GM19324 (cell line): ENCODE measurements around the gene SETBP1.

ENCODE experiments used
- ATAC-seq: cut with Tn5 transposase; IDR thresholded peaks from one replicate; pipeline ENCODE4 v1.9.1; 2021; ENCODE audit warnings: mild to moderate bottlenecking, moderate library complexity; ENCODE audit not compliant: unreplicated experiment, low FRiP score

SETBP1 gene

DNA sequence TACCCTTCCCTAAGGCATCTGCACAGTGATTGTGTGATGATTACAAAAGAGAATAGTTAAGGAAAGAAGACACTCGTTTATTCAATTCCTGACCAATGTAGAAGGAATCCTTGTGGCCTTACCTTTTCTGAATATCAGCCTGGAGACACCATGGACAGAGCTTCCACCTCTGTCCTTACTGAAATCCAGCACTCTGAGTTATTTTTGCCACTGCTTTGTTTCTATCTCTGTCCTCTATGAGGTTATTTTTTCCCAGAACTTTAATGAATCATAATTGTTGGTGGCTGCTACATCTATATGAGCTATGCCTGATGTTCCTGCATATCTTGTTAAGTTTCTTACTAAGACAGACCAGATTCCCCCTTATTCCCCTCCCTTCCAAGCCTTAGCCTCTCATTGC, 275.1 kb downstream of the SETBP1 start:
- no peak for ATAC-seq

DNA sequence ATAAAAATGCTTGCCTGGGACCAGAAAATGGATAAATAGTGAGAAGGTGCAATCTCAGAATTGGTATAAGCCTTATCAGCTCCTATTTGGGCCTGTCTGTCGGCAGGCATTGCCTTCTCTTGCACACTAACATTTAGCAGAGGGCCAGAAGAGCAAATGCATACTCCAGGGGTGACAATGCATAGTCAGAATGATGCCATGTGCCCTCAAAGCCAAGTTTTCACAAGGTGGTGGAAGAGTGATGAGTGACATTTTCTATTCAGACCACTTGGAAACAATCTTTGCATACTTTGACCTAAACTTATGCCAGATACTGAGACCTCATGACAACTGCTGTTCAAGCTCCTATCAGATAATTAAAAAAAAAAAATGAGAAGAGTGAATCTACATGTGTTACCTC, 276.3 kb downstream of the SETBP1 start:
- ATAC-seq: no peak

DNA sequence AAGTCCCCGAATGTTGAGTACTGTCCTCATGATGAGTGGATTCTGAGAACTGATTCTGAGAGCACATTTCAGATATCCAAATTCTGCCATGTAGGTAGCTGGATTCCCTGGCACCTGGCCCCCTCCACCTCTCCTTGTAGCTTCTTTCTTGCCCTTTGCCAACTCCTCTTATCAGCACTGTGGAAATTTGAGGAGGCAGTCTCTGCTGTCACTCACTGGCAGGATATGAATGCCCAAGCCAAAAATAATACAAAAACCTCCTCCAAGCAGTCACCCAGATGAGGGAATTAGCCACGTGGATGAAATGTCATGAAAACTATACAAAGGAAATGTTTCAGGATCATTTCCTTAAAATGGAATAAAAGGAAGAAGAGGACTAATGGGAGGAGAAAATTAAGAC, 276.8 kb downstream of the SETBP1 start:
- ATAC-seq: no peak

DNA sequence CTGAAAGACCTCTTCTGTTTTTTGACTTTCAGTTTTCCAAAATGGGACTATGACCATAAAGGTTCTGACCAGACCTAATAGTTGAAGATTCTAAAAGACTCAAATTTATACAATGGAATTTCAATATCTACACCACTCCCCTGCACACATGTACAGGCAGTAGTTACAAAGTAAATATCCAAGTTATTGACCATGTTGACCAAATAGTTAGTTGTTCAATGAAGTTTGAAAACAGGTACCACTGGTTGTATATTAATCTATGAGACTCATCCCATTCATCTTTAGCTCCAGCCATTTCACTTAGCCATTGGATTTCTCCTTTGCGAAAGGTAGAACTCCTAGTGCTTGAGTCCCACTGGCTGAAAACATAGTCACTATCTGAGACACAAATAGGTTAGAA, 277.4 kb downstream of the SETBP1 start:
- ATAC-seq: no peak

DNA sequence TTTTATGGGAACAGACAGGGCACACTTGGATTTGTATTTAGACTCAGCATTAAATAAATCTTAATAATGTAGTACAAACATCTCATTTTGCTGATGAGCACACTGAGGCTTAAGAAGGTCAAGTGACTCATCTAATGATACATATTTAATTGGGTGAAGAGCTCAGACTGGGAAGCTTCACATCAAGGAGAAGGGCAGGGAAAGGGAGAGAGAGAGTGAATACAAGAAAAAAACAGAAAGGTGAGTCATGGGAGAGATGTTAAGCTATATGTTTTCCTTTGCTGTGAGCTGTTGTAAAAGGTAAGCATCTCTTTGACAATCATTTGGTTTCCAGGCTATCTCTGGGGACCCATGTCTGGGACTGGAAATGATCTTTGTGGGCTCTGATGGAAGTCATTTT, 277.8 kb downstream of the SETBP1 start:
- ATAC-seq: no peak

DNA sequence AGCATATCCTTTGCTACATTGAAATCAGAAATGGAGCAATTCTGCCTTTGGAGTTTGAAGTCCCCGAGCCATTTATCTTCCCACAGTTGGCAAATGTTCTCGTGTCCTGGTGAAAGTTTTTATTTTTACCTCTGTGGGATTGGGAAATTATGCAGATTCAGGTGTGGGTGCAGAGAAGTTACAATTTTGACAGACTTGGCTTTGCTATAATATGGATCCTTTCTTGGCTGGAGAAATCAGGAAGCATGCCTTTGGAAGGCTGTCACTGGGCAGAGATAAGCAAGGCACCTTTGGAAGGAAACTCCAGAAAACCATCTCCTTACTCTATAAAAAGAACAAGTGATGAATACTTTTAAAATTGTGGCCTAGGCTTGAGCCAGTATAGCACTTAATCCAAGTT, 278.3 kb downstream of the SETBP1 start:
- ATAC-seq: no peak

DNA sequence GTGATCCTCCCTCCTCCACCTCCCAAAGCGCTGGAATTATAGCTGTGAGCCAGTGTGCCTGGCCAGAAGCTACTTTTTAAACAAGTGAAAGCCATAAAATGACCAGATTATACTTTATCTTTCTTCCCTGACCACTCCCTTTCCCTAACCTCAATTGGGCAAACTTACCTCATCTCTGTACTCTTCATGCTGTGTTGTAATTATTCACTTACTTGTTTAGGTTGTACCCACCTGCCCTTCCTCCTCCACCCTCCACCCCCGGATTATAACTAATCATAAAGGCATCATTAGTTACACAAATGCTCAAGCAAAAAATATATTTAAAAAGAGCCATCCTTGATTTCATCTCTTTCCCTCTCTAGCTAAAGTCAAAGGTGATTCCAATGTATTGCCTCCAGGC, 279.9 kb downstream of the SETBP1 start:
- no peak for ATAC-seq

DNA sequence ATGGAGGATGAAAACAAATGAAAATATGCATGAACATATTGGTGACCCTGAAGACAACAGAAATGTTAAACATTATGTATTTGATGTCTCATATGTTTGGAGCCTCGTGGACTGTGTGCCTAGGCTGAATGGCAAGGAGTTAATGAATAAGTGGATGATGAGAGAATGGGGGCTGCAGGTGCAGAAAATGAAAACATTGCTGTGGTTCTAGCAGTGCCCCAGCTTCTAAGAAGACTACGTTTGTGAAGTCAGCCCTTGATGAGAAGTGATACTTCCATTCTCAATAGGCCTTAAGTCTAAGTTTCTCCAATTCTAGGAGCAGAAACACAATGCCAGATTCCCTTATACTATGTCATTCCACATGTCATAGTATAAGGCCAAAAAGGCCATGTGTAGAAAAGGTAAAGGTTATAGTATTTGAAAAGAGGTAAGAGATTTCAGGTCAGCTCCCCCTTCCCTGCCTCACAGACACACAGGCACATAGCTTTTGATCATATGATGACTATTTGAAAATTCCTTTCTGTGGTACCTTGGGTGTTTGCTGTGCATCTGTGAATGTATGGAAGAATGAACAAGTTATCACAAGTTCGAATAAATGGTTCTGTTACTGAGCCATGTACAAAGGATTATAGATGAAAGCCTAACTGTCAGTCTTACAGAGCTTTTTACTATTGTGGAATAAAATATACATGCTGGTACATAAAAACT, 280.8 kb downstream of the SETBP1 start:
- ATAC-seq: no peak

DNA sequence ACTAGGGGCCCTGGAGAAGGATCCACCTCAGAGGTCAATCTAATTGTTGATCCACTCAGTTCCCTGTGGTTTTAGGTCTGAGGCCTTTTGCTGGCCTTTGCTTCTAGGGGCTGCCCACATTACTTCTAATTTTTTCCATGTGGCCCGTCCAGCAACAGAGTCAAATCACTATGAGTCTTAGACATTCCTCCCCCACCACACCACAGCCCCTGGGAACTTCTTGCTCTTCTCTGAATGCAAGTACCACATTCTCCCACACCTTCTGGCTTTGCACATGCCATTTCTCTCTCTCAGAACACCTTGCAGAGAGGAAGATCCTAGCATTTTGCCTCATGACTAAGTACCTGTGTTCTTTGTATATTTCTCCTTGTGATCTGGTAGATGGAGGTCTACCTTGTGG, 286.9 kb downstream of the SETBP1 start:
- ATAC-seq: no peak

DNA sequence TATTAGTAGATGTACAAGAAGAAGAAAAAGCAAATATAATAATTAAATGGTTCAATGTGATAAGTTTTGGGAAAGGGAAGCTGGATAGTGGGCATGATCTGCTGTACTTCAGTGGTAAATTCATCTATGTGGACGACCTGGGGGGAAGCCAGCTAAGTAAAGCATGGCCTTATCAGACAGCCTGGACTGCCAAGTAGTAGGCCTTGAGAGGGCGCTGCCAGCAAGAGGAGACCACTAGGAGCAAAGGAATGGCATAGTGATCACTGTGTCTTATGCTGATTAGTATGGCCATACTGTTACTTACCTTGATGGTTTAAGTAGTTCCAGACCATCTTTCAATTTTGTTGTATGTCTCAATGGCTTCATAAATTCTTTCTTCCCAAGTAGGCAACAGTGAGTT, 287.6 kb downstream of the SETBP1 start:
- ATAC-seq: no peak

DNA sequence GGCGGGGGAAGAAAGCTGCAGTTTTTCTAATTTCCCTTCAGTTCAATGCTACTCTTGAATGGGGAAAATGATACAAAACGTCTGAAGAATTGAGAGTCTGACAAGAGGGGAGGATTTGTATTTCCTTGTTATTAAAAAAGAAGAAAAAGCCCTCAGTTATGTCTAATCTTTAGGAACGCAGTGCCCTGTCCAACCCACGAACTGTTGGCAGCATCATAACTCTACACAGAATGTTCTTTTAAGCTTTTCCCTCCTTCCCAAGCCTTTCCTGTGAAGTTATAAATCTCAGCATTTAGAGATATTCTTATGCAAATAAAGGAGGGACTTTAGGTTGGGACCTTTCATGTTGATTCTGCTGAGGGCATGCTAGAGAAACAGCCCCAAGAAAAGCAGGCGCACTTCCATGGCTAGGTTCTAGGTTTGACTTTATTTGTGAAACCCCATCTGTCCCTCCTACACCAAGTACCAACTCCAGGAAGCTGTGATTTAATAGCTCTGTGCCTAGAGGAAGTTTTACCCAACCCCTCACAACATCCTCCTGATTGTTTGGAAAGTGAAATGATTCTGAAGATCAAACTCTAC, 288.6 kb downstream of the SETBP1 start:
- no peak for ATAC-seq

DNA sequence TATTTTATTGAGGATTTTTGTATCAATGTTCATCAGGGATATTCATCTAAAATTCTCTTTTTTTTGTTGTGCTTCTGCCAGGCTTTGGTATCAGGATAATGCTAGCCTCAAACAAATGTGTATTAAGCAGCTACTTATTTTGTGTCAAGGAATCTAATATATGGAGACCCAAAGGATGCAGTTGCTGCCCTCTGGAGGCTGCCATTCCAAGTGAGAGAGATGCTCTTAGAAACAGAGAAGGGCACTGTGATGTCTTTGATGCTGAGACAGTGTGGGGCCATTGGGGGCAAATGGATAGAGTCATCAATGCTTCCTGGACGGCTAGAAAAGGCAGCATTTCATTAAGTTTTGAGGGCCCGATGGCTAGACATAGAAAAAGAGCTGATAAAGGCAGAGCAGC, 292.6 kb downstream of the SETBP1 start:
- ATAC-seq: no peak

DNA sequence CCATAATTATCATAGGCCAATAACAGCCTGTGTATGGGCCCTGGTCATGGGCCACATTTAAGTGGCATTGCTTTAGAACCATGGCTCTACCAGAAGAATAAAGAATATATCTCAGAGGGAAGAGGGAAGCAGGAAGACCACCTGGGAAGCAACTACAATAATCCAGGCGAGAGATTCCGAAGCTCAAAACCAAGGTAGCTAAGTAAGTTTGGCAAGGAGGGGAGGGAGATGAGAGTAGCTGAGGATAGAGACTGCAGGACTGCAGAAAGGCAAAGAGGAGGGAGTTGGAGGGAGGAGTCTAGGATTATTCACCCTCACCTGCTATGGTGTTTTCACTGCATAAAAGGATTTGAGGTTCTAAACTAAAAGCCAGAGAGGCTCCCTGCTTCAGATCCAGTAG, 293.5 kb downstream of the SETBP1 start:
- ATAC-seq: no peak

DNA sequence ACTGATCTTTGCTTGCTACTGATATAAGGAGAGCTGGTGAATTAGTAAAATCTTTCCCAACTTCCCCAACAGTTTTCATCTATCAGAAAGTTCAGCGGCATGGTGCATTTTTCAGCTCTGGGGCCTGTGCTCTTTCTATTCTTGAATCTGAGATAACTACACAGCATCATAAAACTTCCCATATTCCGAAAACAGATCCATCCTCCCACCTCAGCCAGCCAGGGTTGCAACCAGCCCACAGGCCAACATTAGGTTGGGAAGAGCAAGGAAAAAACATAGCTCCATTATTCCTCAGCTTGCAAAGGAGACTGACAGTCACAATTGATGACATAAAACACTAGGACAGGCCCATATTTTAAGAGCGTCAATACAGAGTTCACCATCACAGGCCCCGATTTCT, 297.2 kb downstream of the SETBP1 start:
- no peak for ATAC-seq

DNA sequence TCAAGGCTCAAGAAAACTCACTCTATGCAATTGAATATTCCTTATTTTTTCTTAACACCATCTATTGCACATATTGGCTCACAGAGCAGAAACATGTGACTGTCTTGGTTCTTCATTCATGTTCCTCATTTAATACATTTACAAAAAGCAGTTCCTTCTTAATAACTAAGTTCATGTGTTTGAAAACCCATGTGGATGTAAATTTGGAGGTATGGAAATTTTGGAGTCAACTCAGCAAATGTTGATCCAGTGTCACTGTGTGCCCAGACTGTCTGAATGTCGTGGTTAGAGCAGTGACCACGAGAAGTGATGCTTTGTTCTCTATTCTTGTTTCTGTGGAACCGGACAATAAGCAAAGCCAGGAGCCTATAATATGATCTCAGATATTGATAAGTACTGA, 299.1 kb downstream of the SETBP1 start:
- ATAC-seq: no peak

DNA sequence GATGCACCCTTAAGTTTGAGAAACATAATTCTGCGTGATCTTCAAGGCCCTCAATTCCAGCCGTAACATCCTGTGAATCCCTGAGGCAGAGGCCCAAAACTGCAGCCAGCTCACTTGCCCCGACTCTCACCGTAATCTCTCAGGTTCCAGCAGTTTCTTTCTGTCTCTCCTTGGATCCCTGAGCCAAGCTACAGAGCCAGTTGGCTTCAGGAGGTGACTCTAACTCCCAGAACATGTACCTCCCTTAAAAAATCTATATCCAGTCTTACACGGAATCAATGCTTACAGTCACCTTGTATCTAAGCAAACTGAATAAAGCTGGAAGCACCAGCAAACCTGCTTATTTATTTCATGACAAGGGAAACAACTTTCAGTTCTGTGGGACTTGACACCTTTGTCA, 300.4 kb downstream of the SETBP1 start:
- ATAC-seq: no peak

DNA sequence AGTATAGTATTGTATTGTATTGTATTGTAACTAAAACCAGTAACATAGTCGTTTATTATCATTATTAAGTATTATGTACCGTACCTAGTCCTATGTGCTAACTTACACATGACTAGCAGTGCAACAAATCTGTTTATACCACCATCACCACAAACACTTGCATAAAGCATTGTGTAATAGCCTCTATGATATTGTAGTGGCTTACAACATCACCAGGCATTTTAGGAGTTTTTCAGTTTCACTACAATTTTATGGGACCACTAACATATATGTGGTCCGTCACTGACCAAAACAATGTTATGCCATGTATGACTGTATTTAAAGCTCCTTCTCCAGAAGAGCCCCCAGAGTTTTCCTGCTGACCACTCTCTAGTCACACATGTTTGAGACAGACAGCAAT, 306.2 kb downstream of the SETBP1 start:
- no peak for ATAC-seq

DNA sequence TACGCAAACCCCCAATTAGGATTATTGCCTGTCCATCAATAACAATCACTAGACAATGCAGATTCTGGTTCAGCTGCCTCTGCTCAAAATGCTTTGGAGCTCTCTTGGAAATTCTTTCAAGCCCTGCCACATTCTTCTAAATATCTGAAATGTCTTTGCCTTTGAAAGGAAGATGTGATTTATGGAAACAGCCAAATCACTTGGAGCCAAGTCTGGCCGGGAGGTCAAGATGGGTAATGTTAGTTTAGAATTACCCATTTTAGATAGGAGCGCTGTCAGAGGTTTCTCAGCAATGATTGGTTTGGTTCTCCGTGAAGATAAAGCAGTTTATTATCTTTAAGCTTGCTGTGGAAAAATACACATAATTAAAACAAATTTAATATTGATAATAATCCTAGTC, 306.7 kb downstream of the SETBP1 start:
- no peak for ATAC-seq

DNA sequence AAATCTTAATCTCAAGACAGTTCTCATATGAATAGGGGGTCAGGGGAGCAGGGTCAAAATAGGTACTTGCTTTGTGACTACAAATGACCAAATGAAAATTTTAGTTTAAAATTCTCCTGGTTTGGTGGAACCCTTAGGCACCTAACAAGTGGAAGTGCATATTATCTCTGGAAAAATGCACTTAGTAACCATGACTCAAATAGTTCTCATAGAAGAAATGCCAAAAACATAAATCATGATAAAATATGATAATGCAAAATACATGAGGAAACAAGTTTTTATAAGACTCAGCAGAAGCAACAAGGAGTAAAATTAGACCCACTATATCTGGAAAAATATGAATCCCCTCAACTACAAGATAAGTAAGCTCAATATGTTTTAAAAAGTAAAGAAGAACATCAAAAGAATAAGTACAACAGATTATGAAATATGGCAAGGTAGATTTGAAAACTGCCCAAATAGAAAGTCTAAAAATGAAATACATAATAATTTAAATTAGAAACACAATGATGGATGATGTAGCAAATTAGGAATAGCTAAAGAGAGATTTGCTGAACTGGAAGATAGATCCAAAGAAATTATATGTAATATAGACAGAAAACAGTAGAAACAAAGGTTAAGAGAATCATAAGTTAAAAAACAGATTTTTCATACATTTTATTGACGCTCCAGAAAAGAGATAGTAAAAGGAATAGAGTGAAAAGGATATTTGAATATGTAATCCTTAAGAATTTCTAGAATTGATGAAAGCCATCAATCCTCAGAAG, 308.3 kb downstream of the SETBP1 start:
- no peak for ATAC-seq

DNA sequence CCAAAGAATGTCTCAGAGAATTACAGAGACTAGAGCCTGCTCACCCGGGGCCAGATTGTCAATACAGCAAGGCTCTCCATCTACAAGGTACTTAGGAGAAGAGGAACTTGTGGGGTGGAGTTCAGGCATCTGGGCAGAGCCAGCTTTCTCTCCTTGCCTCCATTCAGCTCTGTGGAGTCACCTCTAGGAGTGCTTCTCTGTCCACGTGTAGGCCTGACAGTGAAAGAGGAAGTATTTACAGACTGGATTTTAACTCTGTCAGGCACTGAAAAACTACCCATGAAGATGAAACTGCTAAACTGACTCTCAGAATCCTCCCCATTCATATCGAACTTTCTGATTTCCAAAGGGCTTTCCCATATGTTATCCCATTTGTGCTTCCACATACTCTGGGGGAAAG, 315.6 kb downstream of the SETBP1 start:
- ATAC-seq: no peak

DNA sequence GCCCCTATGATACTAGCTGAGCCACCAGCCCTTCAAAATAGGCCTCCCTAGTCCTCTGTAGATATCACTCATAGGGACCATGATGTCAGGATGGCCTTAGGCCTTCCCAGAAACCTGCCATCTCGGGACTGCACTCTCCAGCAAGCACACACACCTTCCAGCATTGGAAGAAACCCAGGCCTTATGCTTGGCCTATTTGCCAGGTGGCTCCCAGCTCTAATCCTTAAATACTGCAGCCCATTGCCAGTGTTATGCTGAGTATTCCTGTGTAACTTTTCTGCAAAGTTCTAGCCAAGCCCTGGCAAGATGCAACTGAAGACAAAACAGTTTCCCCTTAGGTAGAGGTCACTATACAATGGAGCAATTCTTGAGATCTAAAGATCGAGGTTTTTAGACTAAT, 316.5 kb downstream of the SETBP1 start:
- no peak for ATAC-seq

DNA sequence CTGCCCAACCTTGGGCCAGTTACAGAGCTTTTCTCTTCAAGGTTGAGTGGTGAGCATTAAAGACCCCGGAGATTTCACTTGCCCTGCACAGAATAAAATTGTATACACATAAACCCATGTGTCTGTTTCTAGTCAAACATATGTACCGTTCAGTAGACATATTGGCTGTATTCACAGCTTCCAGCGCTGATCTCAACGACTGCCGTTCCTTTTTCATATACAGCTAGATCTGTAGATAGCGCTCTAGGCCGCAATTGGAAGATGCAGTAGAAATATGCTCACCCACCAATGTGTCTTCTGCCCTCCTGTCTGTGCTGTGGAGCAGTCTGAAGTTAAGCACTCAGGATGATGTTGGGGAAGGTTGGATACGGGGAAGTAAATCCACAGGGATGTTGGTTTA, 317.7 kb downstream of the SETBP1 start:
- ATAC-seq: no peak
